RKO (cell line): ENCODE data around the gene PPP1R1B.

ENCODE experiments used
- DNase-seq: peaks from one replicate; pipeline ENCODE4 v3.0.0-alpha.2; 2016; ENCODE audit warnings: low spot score

Gene PPP1R1B

GRCh38 chr17:39615434-39615833, 11.3 kb upstream of the PPP1R1B start:
- DNase-seq = no peak

- no peak for DNase-seq
Observed at GRCh38 chr17:39617100-39617445, 9.7 kb upstream of the PPP1R1B start.

GRCh38 chr17:39617446-39618245, 9.1 kb upstream of the PPP1R1B start:
- peak; percentile 76 for DNase-seq

- DNase-seq = peak; percentile 28
Observed at GRCh38 chr17:39618246-39618913, 8.4 kb upstream of the PPP1R1B start.

DNA sequence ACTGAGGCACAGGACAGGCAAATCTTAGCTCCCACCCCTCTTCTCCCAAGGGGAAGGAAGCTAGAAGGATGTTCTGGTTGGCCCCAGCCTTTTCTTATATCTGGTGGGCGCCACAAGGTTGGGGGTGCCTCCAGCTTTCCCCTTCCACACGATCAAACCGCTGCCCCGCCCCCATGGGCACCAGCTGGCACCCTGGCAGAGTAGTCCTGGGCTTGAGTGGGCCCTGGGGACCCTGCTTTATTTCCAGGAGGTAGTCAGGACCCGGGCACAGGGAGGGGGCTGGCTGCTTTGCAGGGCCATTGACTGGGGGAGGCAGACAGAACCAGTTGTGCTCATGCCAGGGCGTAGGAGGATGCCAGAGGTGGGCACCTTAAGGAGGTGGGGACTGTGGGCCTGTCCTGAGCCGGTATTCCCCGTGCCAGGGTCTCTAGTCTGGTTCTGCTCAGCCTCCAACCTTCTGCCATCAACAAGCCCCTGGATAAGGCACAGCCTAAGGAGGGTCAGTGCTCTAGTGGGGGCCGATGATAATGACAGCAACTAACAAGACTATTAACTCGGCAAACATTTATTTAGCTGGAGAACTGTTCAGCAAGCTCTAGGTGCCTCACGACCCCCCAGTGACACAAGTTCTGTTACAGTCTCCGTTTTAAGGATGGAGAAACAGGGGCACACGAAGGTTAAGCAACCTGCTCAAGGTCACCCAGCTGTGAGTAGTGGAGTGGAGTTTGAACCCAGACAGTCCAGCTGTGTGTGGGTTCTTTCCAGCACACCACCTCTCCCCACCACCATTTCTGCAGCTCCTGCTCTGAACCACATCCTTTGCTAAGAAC, 7.6 kb upstream of the PPP1R1B start:
- DNase-seq = no peak

GRCh38 chr17:39619786-39620101, 7.0 kb upstream of the PPP1R1B start:
- DNase-seq = no peak

- DNase-seq = peak; percentile 84
Observed at GRCh38 chr17:39621523-39622379, 5.0 kb upstream of the PPP1R1B start.

- DNase-seq = peak; percentile 83
Observed at GRCh38 chr17:39622380-39623006, 4.3 kb upstream of the PPP1R1B start.

GRCh38 chr17:39623356-39623950, 3.3 kb upstream of the PPP1R1B start:
- peak; percentile 67 for DNase-seq

DNA sequence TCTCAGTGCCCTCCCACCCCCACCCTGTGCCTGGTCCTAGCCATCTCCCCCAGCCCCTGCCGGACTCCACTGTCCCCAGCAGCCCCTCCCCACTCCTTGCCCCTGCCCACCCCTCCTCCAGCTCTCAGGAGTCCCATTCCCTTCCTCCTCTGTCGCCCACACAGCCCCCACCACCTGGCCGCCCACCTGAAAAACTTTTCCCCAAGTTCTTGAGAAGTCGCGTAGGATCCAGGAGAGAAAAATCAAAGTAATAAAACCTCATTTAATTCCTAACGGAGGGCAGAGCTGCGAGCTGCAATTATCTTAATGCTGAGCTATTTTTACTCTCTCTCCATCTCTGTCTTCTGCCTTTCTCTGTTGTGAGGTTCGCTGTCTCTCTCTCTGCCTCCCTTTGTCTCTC, 2.4 kb upstream of the PPP1R1B start:
- DNase-seq = no peak

DNA sequence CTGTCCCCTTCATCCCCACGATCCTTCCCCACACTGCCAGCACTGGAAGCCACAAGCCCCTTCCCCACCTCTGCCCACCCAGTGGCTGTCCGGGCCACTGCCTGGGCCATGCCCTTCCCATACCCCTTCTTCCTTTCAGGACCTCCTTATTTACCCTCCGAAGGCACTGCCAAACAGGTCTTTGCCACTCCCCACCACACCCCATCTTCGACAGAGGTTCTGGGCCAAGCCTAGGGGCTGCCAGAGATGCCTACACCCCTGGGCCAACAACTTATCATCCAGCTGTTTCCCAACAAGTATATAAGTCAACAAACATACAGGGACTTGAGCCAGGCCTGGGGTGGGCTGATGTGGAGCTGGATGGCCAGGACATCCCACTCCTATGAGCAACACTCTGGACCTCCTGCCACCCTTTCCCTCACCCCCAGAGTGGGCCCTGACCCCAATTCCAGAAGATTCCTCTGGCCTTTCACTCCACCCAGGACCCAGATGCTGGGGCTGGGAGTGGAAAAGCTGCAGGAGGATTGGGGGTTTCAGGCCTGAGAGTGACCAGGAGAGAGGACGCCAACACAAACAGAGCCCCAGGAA, 1.5 kb upstream of the PPP1R1B start:
- no peak for DNase-seq

DNA sequence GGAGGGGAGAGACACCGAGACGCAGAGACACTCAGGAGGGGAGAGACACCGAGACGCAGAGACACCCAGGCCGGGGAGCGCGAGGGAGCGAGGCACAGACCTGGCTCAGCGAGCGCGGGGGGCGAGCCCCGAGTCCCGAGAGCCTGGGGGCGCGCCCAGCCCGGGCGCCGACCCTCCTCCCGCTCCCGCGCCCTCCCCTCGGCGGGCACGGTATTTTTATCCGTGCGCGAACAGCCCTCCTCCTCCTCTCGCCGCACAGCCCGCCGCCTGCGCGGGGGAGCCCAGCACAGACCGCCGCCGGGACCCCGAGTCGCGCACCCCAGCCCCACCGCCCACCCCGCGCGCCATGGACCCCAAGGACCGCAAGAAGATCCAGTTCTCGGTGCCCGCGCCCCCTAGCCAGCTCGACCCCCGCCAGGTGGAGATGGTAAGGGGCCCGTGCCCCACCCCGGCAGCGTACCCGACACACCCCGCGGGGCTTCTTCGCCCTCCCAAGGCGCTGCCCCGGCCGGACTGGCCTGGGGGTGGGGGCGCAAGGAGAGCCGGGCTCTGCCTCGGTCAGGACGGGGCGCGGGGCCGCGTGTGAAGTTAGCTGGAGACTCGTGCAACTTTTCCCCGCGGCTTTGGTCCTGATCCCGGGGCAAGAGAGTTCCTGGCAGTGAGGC, 427 bp downstream of the PPP1R1B start:
- no peak for DNase-seq

DNA sequence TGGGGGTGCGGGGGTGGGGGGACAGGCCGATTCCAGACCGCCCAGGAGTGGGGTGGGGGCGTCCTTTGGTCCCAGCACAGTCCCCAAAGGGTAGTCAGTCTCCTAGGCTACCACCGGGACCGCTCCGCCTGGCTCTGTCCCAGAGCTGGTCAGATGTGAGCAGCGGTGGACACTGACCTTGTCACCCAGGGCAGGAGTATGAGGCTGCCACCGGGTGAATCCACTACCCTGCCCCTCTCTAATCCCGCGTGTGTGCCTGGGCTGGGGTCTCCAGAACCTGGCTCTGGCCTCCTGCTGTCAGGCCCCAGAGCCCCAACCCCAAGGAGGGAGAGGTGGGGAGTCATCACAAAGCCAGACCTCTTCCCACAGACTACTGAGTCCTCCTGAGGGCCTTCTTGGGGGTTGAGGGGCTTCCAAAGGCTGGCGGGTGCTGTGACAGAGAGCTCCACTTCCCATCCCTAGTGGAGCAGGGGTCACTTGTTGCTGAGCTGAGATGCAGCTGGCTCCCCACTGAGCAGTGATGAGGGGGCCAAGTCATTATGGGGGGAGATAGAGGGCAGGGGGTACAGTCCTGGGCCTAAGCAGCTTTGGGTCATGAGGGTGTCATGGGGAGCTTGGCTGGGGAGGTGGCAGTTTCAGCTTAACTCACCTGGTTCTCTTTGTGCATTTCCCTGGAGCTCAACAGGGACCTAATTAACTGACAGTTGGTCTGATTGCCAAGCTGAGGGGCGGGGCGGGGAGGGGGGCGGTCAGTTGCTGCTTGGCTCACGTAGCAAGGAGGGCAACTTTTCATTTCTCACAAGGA, 1.2 kb downstream of the PPP1R1B start:
- no peak for DNase-seq

- no peak for DNase-seq
Observed at GRCh38 chr17:39628655-39629493, 2.1 kb downstream of the PPP1R1B start.

DNA sequence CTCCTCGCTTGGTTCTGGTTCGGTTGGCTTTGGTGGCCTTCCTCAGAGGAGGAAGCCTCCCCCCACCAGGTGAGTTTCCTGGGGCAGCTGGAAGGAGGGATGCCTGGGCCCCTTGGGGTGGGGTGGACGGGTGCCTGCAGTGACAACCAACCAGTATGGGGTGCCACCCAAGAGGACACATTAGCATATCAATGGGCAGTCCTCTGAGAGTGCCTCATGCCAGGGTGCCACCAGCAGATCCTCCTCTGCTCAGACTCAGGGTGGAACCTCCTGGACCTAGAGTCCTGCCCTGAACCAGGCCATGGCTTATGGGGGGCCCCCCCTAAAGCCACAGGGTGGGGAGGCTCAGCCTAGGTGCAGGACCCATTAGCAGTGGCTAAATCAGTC, 2.7 kb downstream of the PPP1R1B start:
- no peak for DNase-seq

DNA sequence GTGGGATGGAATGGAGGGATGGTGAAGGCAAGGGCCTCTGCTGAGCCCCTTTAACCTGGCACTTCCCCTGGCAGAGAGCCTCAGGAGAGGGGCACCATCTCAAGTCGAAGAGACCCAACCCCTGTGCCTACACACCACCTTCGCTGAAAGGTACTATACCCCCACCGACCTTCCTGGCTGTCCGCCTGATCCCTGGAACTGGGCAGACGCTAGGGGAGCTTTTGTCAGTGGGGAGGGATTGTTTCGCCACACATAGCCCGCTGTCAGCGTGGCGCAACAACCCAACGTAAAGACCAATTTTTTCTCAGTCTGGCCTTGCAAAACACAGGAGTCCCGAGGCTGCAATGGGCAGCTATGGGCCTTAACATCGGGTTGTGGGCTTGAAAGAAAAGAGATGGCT, 3.1 kb downstream of the PPP1R1B start:
- DNase-seq = no peak

- DNase-seq = no peak
Observed at GRCh38 chr17:39631403-39631802, 4.7 kb downstream of the PPP1R1B start.

- DNase-seq = no peak
Observed at GRCh38 chr17:39632153-39632941, 5.6 kb downstream of the PPP1R1B start.
